ENCODE results near the gene PPFIA3.
"Not testable (repeated sequence)": the region's sequence is repeated elsewhere in the genome, so short reads cannot be mapped to it uniquely, and the experiment has no call there.

Gene PPFIA3

GRCh38 chr19:49103331-49104085 is 15.8 kb upstream of the PPFIA3 start:
- FAIRE-seq = no peak

- no peak for FAIRE-seq
Observed at GRCh38 chr19:49104229-49104864, 15.0 kb upstream of the PPFIA3 start.

GRCh38 chr19:49106648-49107135 is 12.7 kb upstream of the PPFIA3 start:
- no peak for FAIRE-seq

- FAIRE-seq = no peak
Observed at GRCh38 chr19:49107625-49108459, 11.5 kb upstream of the PPFIA3 start.

- no peak for FAIRE-seq
Observed at GRCh38 chr19:49109051-49109450, 10.3 kb upstream of the PPFIA3 start.

- no peak for FAIRE-seq
Observed at GRCh38 chr19:49109569-49110233, 9.6 kb upstream of the PPFIA3 start.

- FAIRE-seq = no peak
Observed at GRCh38 chr19:49110567-49110966, 8.8 kb upstream of the PPFIA3 start.

GRCh38 chr19:49111218-49111998 is 7.9 kb upstream of the PPFIA3 start:
- no peak for FAIRE-seq

- FAIRE-seq = no peak
Observed at GRCh38 chr19:49113762-49114629, 5.3 kb upstream of the PPFIA3 start, which contains the start of gene LIN7B. Gene LIN7B (plus strand): TSS chr19:49114370. CDS start chr19:49114405, 35 bp downstream.

GRCh38 chr19:49114630-49115363 is 4.5 kb upstream of the PPFIA3 start:
- no peak for FAIRE-seq

- no peak for FAIRE-seq
Observed at GRCh38 chr19:49116544-49116943, 2.8 kb upstream of the PPFIA3 start.

GRCh38 chr19:49117677-49118564 is 1.4 kb upstream of the PPFIA3 start:
- no peak for FAIRE-seq

GRCh38 chr19:49118565-49119410 is 556 bp upstream of the PPFIA3 start, which contains the start of gene C19orf73:
Gene C19orf73 (minus strand): TSS chr19:49119143. CDS start chr19:49119022, 121 bp downstream.
- FAIRE-seq = no peak

- FAIRE-seq = no peak
Observed at GRCh38 chr19:49120325-49120683, 960 bp downstream of the PPFIA3 start.

GRCh38 chr19:49120868-49121267 is 1.5 kb downstream of the PPFIA3 start:
- no peak for FAIRE-seq

GRCh38 chr19:49121841-49122240 is 2.5 kb downstream of the PPFIA3 start:
- not testable (repeated sequence) for FAIRE-seq

- not testable (repeated sequence) for FAIRE-seq
Observed at GRCh38 chr19:49123285-49123684, 3.9 kb downstream of the PPFIA3 start.

Data from colon (tissue), 2 donors.